Vagina (tissue), 2 donors: ENCODE data around the gene LDB2.

Experiments
- POLR2AphosphoS5 ChIP-seq, 2 donors: sonication (generic); formaldehyde crosslinking; IDR thresholded peaks; one replicate each; pipeline ENCODE4 v1.9.0; 2017; ENCODE audit warnings: antibody characterized with exemption in 2 of 2, mild to moderate bottlenecking in 2 of 2, low read depth in 1 of 2; ENCODE audit not compliant: insufficient read depth in 1 of 2
- TF ChIP-seq, protein P1 (sequence below), 3 experiments: fragments of 450-650 bp in 2 of 3; fragments of 200-600 bp in 1 of 3; sonication (generic) in 1 of 3; IDR thresholded peaks; one replicate each; pipeline ENCODE4 v1.5.1; 2017 to 2019; ENCODE audit warnings: antibody characterized with exemption in 3 of 3, mild to moderate bottlenecking in 2 of 3, moderate library complexity in 2 of 3

DNA sequence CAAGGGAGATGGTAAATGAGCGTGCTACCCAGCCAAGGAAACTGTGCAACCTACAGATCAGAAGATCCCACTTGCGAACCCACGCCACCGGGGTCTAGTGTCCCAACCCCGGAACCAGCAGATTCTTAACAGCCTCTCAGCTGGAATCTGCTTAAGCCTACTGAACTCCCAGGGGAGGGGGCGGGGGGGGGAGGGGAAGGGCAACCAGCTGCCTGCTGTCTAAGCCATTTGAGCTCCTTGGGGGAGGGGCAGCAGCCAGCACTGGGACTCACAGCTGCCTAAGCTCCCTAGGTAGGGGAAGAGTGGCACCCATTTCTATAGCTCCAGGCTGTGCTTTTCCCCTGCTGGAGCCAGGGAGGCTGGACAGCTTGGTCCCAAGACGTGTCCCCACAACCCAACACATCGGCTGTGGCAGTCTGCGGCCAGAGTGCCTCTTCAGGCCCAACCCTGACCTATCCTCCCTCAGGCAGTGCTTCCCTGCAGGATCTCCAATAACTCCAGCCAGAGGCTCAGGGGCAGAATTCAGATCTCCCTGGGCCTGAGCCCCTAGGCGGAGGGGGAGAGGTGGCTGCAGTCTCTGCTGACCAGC lies 289.2 kb downstream of the LDB2 start:
- TF ChIP-seq, protein P1, sequence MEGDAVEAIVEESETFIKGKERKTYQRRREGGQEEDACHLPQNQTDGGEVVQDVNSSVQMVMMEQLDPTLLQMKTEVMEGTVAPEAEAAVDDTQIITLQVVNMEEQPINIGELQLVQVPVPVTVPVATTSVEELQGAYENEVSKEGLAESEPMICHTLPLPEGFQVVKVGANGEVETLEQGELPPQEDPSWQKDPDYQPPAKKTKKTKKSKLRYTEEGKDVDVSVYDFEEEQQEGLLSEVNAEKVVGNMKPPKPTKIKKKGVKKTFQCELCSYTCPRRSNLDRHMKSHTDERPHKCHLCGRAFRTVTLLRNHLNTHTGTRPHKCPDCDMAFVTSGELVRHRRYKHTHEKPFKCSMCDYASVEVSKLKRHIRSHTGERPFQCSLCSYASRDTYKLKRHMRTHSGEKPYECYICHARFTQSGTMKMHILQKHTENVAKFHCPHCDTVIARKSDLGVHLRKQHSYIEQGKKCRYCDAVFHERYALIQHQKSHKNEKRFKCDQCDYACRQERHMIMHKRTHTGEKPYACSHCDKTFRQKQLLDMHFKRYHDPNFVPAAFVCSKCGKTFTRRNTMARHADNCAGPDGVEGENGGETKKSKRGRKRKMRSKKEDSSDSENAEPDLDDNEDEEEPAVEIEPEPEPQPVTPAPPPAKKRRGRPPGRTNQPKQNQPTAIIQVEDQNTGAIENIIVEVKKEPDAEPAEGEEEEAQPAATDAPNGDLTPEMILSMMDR (IDR thresholded peaks at IDR 0.05) = no peak
- TF ChIP-seq POLR2AphosphoS5 (IDR thresholded peaks at IDR 0.05; ENCODE audit: insufficient read depth in 1 of 2, low read depth in 1 of 2) = no peak
